Activated CD4-positive, CD25-positive, alpha-beta regulatory T cell treated with anti-CD3 and anti-CD28 coated beads, Interleukin-2, amount 50 U/mL, for 72 hours (primary cell): ENCODE measurements around the gene NT5E.
"Not testable (repeated sequence)": the region's sequence is repeated elsewhere in the genome, so short reads cannot be mapped to it uniquely, and the experiment has no call there.

Source experiments
- DNase-seq: peaks from one replicate; pipeline ENCODE4 v3.0.0; 2021

Gene NT5E

DNA sequence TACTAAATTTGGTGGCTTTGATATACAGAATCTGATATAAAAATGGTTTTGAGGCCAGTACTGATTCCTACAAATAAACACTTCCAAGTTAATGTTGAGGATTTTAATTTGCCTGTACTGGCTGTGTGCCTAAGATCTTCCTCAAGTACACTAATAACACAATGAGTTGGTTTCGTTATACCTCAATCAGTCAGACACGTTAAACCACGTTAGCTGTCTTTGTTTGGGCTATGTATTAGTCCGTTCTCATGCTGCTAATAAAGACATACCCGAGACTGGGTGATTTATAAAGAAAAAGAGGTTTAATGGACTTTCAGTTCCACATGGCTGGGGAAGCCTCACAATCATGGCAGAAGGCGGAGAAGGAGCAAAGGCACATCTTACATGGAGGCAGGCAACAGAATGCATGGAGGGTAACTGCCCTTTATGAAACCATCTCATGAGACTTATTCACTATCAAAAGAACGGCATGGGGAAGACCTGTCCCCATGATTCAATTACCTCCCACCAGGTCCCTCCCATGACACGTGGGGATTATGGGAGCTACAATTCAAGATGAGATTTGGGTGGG, 46.2 kb downstream of the NT5E start:
- DNase-seq = no peak

DNA sequence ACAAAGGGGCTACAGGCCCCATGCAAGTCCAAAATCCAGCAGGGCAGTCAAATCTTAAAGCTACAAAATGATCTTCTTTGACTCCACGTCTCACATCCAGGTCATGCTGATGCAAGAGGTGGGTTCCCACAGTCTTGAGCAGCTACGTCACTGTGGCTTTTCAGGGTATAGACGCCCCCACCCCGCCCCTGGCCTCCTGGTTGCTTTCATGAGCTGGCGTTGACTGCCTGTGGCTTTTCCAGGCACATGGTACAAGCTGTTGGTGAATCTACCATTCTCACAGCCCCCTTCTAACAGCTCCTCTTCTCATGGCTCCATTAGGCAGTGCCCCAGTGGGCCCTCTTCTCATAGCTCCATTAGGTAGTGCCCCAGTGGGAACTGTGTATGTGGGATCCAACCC, 47.0 kb downstream of the NT5E start:
- DNase-seq = no peak

DNA sequence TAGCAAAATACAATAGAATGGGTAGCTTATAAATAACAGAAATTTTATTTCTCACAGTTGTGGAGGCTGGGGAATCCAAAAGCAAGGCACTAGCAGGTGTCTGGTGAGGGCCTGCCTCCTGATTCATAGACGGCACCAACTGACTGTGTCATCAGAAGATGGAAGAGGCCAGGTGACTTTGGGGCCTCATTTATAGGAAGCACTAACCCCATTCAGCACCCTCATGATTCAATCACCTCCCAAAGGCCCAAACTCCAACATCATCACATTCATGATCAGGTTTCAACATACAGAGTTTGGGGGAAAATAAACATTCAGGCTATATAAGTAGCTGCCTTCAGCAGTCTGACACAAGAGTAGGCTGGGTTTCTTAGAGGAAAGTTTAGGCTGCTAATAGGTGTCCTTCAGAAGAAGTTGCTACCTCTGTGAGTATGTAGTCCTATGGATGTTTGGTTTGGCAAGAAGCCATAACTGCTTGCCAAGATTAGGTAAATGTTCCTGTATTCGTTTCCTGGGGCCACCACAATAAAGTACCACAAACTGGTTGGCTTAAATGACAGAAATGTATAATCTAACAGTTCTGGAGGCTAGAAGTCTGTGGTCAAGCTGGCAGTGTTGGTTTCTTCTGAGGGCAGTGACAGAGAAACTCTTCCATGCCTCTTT, 48.8 kb downstream of the NT5E start:
- no peak for DNase-seq

DNA sequence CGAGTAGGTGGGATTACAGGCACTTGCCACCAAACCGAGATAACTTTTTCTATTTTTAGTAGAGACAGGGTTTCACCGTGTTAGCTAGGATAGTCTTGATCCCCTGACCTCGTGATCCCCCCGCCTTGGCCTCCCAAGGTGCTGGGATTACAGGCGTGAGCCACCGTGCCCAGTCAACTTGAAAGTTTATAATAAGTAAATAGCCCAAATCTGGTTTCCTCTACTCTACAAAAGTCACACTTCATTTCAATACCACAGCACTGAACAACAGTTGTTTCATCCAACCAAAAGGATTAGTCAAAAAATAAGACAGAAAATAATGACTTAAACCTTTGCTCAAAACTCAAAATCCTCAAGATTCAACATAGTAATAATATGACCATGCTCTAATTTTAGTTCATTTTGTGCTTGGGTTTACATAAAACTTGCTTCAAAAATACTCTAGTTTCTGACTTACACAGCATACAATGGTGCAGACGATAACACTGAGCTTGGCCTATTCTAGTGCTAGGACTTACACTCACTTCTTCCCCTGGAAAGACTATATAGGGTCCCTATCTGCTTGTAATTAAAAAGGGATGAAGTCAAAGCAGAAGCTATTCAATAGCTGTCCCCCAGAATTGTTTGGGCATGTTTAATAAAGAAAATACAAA, 56.7 kb downstream of the NT5E start:
- DNase-seq = no peak

DNA sequence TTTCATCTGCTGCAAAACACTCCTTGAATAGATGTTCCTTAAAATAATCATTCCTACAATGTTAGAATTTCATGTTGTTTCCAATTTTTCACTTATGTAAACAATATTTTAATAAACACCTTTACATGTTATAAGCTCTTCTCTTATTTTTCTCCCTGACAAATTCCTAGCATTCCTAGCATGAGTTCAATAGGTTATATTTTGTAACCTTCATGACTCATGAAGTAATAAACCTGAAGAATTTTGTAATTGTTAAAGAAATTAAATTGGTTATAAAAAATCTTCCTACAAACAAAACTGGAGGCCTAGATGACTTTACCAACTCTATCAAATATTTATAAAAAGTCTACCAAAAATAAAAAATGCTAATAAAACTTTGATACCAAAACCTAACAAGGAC, 66.3 kb downstream of the NT5E start:
- DNase-seq = no peak

DNA sequence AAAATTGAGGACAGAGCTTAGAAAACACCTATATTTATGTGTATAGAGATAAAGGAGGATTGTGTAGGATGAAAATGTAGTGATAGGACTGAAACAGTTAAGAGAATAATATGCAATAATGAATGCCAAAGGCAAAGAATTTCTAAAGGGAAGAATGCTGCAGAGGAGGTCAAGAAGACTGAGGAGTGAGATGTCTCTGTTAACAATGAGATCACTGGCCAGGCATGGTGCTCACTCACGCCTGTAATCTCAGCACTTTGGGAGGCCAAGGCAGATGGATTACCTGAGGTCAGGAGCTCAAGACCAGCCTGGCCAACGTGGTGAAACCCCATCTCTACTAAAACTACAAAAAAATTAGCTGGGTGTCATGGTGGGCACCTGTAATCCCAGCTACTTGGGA, 74.4 kb downstream of the NT5E start:
- DNase-seq = not testable (repeated sequence)

DNA sequence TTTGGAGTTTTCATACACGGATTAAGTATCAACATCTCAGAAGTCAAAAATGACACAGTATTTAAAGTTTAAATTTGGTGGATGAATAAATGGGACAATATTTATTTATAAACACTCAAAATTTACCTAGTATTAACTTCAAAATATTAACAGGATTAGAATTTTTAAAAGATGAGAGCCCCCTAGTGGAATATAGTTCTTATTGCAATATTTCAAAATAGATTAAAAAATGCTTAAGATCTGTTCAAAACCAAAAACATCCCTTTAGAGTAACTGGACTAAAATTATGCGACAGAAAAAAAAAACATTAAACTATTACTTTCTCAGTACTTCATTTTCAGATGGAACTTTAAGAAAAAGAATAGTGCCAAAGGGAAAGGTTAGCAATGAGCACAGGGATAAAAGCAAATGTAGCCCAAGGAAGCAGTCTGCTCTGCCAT, 87.2 kb downstream of the NT5E start:
- DNase-seq = no peak

DNA sequence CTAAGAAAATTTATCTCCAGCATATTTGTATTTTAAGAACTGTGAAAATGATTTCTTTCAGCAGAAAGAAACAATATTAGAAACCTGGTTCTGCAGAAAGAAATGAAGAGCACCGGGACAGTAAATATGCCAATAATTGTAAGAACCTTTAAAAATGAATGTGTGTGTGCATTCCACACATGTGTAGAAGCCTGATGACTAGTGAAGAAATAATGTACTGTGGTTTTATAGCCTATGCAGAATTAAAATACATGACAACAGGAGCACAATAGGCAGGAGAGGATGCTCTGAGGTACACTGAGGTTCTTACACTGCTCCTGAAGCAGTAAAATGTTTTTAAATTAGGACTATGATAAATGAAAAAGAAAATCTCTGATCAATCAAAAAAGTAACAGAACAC, 94.9 kb downstream of the NT5E start:
- DNase-seq = no peak
